SK-N-MC (cell line): ENCODE results near the gene TCF15.

Experiments
- DNase-seq: peaks from one replicate; pipeline ENCODE4 v3.0.0-alpha.2; 2011; ENCODE audit warnings: low read depth, low spot score
- H3K27ac ChIP-seq: fragments of 200-600 bp; sonication (generic); 2 replicates; pipeline ENCODE4 v1.5.1; 2016; ENCODE audit warnings: mixed run types
- H3K36me3 ChIP-seq: fragments of 200-600 bp; sonication (generic); 2 replicates; pipeline ENCODE4 v1.6.1; 2017; ENCODE audit warnings: antibody characterized with exemption, low read length, mixed read lengths; ENCODE audit not compliant: insufficient read depth
- H3K4me3 ChIP-seq: fragments of 200-600 bp; sonication (generic); 2 replicates; pipeline ENCODE4 v1.5.1; 2016
- H3K9ac ChIP-seq: fragments of 200-600 bp; sonication (generic); 2 replicates; pipeline ENCODE4 v1.8.0; 2017; ENCODE audit warnings: mixed run types, mixed read lengths; ENCODE audit not compliant: insufficient read length
- H3K9me3 ChIP-seq: fragments of 200-600 bp; sonication (generic); 2 replicates; pipeline ENCODE4 v1.6.1; 2017; ENCODE audit warnings: low read depth, mild to moderate bottlenecking, antibody characterized with exemption, low read length, moderate library complexity, mixed read lengths
- EZH2 ChIP-seq: fragments of 200-600 bp; sonication (generic); IDR thresholded peaks from one replicate; pipeline ENCODE4 v1.6.1; 2017; ENCODE audit warnings: antibody characterized with exemption
- FOXP2 ChIP-seq: optimal IDR thresholded peaks from 2 replicates; pipeline ENCODE3; 2011; ENCODE audit warnings: mild to moderate bottlenecking, moderate library complexity; ENCODE audit not compliant: insufficient read depth; ENCODE audit errors: extremely low read length, control extremely low read depth
- POLR2AphosphoS5 ChIP-seq: IDR thresholded peaks from 2 replicates; pipeline ENCODE4 v1.6.1; 2012; ENCODE audit warnings: mild to moderate bottlenecking, low read depth, low read length, borderline replicate concordance

The TCF15 gene, protein sequence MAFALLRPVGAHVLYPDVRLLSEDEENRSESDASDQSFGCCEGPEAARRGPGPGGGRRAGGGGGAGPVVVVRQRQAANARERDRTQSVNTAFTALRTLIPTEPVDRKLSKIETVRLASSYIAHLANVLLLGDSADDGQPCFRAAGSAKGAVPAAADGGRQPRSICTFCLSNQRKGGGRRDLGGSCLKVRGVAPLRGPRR

DNA sequence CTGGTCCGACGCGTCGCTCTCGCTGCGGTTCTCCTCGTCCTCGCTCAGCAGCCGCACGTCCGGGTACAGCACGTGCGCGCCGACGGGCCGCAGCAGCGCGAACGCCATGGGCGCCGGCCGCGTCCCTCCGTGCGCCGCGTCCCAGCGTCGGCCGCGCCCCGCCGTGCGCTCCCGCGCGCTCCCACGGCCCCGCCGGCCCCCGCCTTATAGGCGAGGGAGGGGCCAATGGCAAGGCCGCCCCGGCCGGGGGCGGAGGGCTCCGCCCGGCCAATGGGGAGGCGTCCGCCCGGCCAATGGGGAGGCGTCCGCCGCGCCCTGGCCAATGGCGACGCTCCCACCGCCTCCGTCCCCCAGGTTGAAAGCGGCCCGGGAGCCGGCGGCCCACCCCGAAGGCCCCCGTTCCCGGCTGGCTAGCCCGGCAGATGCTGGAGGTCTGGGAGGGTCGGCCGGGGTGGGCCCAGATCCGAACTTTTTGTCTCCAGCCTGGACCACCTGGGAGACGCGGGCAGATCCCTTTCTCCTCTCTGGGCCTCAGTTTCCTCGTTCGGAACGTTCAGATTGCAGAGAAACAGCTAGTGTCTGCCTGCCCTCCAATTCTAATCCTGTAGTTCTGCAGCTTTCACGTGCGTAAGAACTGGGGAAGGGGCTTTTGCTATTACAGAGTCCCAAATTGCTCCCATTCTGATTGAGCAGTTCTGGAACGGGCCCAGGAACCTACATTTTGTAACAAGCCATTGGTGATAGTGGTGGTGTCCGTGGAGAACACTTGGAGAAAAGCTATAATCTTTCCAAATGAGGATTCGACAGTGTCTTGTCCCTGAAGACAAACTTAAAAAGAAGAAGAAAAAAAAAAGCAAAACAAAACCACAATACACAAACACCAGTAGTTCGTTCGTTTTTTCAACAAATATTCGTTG lies at the start of gene TCF15:
TCF15 (minus strand) TSS at position 180 of the 917 bp plus-strand sequence; CDS start at position 108, 72 bp downstream.
- TF ChIP-seq EZH2 (no peak), POLR2AphosphoS5 (no peak), FOXP2 (no peak)
- Histone ChIP-seq H3K4me3 (peak within 1 kb of the TSS; percentile 71), H3K9me3 (no peaks in the 10 kb centered on the region), H3K27ac (no peak within 1 kb of the TSS), H3K36me3 (no peaks in the 10 kb centered on the region), H3K9ac (no peak within 1 kb of the TSS)
- no peak for DNase-seq

DNA sequence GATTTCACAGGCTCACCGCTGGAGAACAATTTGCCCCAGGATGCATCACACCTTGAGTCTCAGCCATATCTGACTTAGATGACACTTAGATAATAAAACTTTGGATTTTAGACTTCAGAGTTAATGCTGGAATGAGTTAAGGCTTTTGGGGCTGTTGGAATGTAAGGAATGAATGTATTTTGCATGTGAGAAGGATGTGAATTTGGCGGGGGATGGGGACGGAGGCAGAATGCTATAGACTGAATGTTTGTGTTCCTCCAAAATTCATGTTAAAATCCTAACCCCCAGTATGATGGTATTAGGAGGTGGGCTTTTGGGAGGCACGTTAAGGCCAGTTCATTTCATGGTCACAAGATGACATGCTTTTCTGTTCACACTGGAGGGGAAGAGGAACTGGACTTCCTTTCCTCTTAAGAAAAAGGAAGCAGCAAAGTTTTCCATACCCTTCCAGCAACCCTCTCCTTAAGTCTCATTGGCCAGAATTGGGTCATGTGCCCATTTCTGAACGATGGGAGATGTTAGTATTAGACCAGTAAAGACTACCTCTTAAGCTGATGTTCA lies 48.7 kb upstream of the TCF15 start:
- H3K9ac ChIP-seq: no peak overlapping the region
- no peaks in the 10 kb centered on the region for H3K36me3 ChIP-seq
- no peak for DNase-seq
- H3K9me3 ChIP-seq: no peaks in the 10 kb centered on the region
- H3K27ac ChIP-seq: no peak overlapping the region
- TF ChIP-seq EZH2 (no peak), POLR2AphosphoS5 (no peak), FOXP2 (no peak)
- H3K4me3 ChIP-seq: no peak overlapping the region

DNA sequence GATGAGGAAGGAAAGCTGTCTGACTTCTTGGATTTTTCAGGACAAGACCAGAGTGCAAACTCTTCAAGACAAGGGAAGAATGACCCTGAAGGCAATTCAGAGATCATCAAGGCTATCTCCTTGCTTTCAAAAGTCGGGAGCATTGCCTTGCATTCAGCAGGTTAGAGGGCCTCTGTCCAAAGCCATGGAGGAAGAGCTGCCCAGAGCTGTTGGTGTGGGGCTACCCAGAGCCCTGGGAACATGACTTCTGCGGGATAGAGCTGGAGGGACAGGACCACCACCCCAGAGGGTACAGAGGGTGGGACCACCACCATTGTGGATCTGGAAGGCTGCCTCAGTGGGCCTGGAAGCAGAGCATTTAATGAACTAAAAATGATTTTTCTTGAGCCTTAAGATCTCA lies 48.1 kb upstream of the TCF15 start:
- no peak overlapping the region for H3K4me3 ChIP-seq
- DNase-seq: no peak
- TF ChIP-seq EZH2 (no peak), FOXP2 (no peak), POLR2AphosphoS5 (no peak)
- no peaks in the 10 kb centered on the region for H3K36me3 ChIP-seq
- no peaks in the 10 kb centered on the region for H3K9me3 ChIP-seq
- no peak overlapping the region for H3K27ac ChIP-seq
- no peak overlapping the region for H3K9ac ChIP-seq

DNA sequence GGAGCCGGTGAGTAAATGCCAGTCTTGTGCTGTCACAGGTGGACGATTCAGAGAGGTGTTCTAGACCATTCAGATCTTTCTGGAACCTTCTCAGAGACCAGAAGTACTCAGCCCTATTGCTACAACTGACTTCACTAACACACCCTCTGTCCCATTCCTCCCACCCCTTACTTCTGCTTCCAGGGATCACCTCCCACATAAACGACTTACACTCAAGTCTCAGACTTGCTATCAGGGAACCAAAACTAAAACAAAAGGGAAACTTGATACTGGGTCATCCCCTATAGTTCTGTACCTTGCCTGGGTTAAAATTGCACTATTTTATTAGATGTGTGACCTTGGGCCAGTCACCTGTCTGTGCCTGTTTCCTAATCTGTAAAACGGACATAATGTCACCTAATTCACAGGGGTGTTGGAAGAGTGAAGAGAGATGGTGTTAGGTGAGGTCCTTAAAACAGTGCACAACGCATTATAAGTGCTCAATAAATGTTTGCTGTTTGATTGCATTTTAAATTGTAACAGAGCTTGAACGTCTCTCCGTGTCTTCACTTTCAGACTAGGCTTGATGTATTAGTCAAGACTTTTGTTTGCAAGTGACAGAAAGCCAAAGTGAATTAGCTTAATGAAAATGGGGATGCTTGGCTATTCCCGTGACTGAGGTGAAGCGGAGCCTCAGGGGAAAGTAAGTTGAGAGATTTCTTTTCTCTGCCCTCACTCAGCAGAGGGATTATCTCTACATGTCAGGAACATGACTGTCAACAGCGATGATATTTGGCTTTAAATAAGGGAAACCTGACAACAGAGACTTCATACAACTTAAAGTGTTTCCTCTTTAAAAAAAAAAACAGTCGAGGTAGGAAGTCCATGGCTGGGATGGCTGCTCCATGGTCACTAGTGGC lies 45.9 kb upstream of the TCF15 start:
- Histone ChIP-seq H3K9ac (no peak overlapping the region), H3K27ac (no peak overlapping the region), H3K4me3 (no peak overlapping the region), H3K36me3 (no peaks in the 10 kb centered on the region), H3K9me3 (no peaks in the 10 kb centered on the region)
- no peak for DNase-seq
- no peak for TF ChIP-seq POLR2AphosphoS5

DNA sequence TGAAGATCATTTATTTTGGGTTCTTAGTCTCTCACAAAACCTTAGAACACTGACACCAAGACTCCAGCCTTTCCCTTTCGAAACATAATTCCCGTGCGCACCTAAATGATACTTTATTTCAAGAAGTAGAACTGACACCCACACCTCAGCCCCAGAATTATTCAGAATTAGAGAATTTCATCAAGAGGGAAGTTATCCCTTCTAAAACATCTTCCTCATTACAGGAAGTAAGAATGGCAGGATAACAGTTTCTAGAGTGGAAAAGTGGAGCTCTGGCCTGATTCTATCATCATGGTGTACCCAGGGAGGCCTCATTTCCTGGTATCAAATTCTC lies 44.3 kb upstream of the TCF15 start:
- TF ChIP-seq EZH2: no peak
- TF ChIP-seq POLR2AphosphoS5: no peak
- TF ChIP-seq FOXP2: no peak
- H3K27ac ChIP-seq: no peak overlapping the region
- no peak for DNase-seq
- no peak overlapping the region for H3K4me3 ChIP-seq
- H3K9me3 ChIP-seq: no peaks in the 10 kb centered on the region
- no peaks in the 10 kb centered on the region for H3K36me3 ChIP-seq
- H3K9ac ChIP-seq: no peak overlapping the region

DNA sequence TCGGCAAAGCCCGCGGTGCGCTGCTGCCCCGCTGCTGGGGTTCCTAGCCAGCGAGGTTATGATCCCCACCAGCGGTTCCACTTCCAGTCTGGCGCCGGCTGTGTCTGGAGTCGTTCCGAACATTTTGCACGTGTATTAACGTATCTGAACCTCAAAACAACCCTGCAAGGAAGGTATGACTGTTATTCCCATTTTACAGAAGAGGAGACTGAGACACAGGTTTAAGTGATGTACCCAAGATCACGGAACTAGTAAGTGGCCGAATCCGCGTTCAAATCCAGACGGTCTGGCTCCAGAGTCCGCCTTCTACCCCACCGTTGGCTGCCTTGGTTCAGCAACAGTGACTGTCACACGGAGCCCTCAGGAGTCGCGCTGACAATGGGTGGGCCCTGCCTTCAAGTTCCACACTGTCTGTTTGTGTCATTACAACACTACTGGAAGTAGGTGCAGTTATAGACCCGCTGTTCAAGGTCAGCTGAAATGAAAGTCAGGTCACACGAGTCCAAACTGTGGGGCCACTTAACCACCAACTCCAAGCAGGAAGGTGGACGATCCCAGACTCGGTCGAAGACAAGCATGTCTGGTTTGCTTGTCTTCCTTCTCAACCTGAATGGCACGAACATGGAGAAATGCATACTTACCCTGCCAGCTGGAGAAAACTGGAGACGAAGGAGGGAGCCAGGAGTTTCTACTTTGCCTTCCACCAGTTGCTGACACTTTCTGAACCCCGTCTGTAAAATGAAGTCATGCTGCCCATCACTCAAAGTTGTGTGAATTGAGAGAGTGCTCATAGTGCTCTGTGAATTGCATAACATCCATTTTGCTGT lies 43.7 kb upstream of the TCF15 start:
- DNase-seq: no peak
- no peak for TF ChIP-seq EZH2
- TF ChIP-seq POLR2AphosphoS5: no peak
- no peak for TF ChIP-seq FOXP2
- Histone ChIP-seq H3K4me3 (peak overlapping the region; percentile 82), H3K36me3 (no peaks in the 10 kb centered on the region; the same call in 1 of the 2 replicates), H3K9me3 (no peaks in the 10 kb centered on the region), H3K27ac (no peak overlapping the region), H3K9ac (peak overlapping the region; percentile 73)

DNA sequence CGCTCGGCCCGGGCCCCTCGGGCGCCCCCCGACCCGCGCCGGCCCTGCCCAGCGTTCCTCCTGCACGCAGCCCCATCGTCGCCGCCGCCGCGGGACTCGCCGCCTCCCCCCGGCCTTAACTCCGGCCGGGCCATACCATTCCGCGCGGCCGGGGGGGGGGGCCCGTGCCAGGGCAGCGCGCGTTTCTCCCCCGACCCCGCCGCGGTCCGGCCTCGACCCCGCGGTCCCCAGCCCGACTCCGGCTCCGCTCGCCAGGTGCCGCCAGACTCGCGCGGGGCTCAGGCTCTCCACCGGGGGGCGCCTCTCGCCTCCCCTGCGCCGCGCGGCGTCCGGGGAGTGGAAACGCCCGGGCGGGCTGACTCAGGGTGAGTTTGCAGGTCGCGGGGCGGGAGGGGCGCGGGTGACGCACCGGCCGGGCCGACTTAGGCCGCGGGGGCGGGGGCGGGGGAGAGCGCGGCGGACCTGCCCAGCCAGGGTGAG lies 43.0 kb upstream of the TCF15 start, which contains the start of gene SRXN1:
SRXN1 (minus strand) TSS at position 91 of the 480 bp plus-strand sequence; CDS start at position 76, 15 bp downstream.
- no peak within 1 kb of the TSS for H3K27ac ChIP-seq

More for the DNA sequence above, 43.0 kb upstream of the TCF15 start, which contains the start of gene SRXN1:
- no peak for DNase-seq
- peak within 1 kb of the TSS; percentile 73 for H3K9ac ChIP-seq
- no peak for TF ChIP-seq FOXP2
- H3K4me3 ChIP-seq: peak within 1 kb of the TSS; percentile 82
- H3K9me3 ChIP-seq: no peaks in the 10 kb centered on the region
- H3K36me3 ChIP-seq: peaks cover 4% of the 10 kb centered on the region; the same call in 1 of the 2 replicates
